ENCODE measurements around the gene SEMA6D.

DNA sequence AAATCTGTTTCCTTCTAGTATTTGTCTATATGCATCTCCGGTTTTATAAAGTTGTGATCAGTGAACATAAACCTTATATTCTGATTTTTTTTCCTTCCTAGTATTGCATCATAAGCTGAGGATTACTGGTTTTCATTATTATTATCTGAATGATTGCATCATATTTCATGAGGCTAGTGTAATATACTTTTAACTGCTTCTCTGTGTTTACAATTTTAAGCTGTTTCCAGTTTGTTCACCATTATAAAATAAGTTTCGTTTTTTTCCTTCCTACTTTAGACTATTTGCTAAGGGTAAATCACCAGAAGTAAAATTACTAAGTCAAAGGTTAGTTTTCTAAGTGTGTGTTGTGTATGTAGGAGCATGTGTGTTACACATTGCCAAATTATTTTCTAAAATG lies 20.2 kb downstream of the SEMA6D start:
- TF ChIP-seq POLR2A (IDR thresholded peaks at IDR 0.05; ENCODE audit: low read length), result no peak
- TF ChIP-seq GATA1 (IDR thresholded peaks at IDR 0.05; ENCODE audit: low read depth, low read length), result no peak
